ENCODE measurements around the gene MTARC1. TPM values are rescaled to one million over a fixed set of nuclear protein-coding genes. Genes with fewer than 3 reads are reported as not detected.
A peak's percentile ranks its signal among the peaks of the same experiment; 100 is the strongest.

The MTARC1 gene
- total RNA-seq, 1 donor from 2014 or later: 5.8 TPM

- peak overlapping the region; percentile 52 for H3K4me3 ChIP-seq (ENCODE audit: low read depth, low read length)
- H3K36me3 ChIP-seq (ENCODE audit: control insufficient read depth, insufficient read depth, low read length): no peaks in the 10 kb centered on the region
- FAIRE-seq: no peak
- DNase-seq (ENCODE audit: low read depth): no peak
- TF ChIP-seq CTCF (IDR thresholded peaks at IDR 0.05; ENCODE audit: insufficient read depth, low read length, severe bottlenecking): no peak
- no peaks in the 10 kb centered on the region for H3K27me3 ChIP-seq (ENCODE audit: control insufficient read depth, insufficient read depth, low read length)
These were observed 39.1 kb upstream of the MTARC1 start for GRCh38 chr1:220747437-220748088.

- DNase-seq (ENCODE audit: low read depth): peak; percentile 57
- H3K4me3 ChIP-seq (ENCODE audit: low read depth, low read length): peak within 1 kb of the TSS; percentile 52
These were observed 38.4 kb upstream of the MTARC1 start, which contains the start of gene MTARC2 for GRCh38 chr1:220748089-220748934. Gene MTARC2, plus strand, starts transcription at chr1:220748322. Its CDS starts 210 bp downstream, at chr1:220748532.

GRCh38 chr1:220748936-220749335, 37.8 kb upstream of the MTARC1 start:
- Histone ChIP-seq H3K36me3 (ENCODE audit: control insufficient read depth, insufficient read depth, low read length) (no peaks in the 10 kb centered on the region), H3K27me3 (ENCODE audit: control insufficient read depth, insufficient read depth, low read length) (no peaks in the 10 kb centered on the region), H3K4me3 (ENCODE audit: low read depth, low read length) (peak overlapping the region; percentile 52)
- TF ChIP-seq CTCF (IDR thresholded peaks at IDR 0.05; ENCODE audit: insufficient read depth, low read length, severe bottlenecking): no peak
- DNase-seq (ENCODE audit: low read depth) (no peak), FAIRE-seq (no peak)

More at GRCh38 chr1:220748089-220748934, 38.4 kb upstream of the MTARC1 start, which contains the start of gene MTARC2:
- no peak for FAIRE-seq
- H3K27me3 ChIP-seq (ENCODE audit: control insufficient read depth, insufficient read depth, low read length): no peaks in the 10 kb centered on the region
- no peaks in the 10 kb centered on the region for H3K36me3 ChIP-seq (ENCODE audit: control insufficient read depth, insufficient read depth, low read length)
- no peak for TF ChIP-seq CTCF (IDR thresholded peaks at IDR 0.05; ENCODE audit: insufficient read depth, low read length, severe bottlenecking)

GRCh38 chr1:220750131-220750515, 36.6 kb upstream of the MTARC1 start:
- DNase-seq (ENCODE audit: low read depth) (no peak), FAIRE-seq (peak; percentile 52)
- H3K36me3 ChIP-seq (ENCODE audit: control insufficient read depth, insufficient read depth, low read length): no peaks in the 10 kb centered on the region
- H3K4me3 ChIP-seq (ENCODE audit: low read depth, low read length): no peak overlapping the region
- no peaks in the 10 kb centered on the region for H3K27me3 ChIP-seq (ENCODE audit: control insufficient read depth, insufficient read depth, low read length)
- no peak for TF ChIP-seq CTCF (IDR thresholded peaks at IDR 0.05; ENCODE audit: insufficient read depth, low read length, severe bottlenecking)

- TF ChIP-seq CTCF (IDR thresholded peaks at IDR 0.05; ENCODE audit: insufficient read depth, low read length, severe bottlenecking): no peak
- Histone ChIP-seq H3K4me3 (ENCODE audit: low read depth, low read length) (no peak overlapping the region), H3K36me3 (ENCODE audit: control insufficient read depth, insufficient read depth, low read length) (no peaks in the 10 kb centered on the region), H3K27me3 (ENCODE audit: control insufficient read depth, insufficient read depth, low read length) (no peaks in the 10 kb centered on the region)
- FAIRE-seq (no peak), DNase-seq (ENCODE audit: low read depth) (no peak)
These were observed 35.6 kb upstream of the MTARC1 start for GRCh38 chr1:220751111-220751510.
